NB4 (cell line): Measurements from ENCODE around the gene SIRPB1.
"Not testable (repeated sequence)": the region's sequence is repeated elsewhere in the genome, so short reads cannot be mapped to it uniquely, and the experiment has no call there.

Source experiments
- CTCF ChIP-seq: IDR thresholded peaks from one replicate; pipeline ENCODE4 v1.5.1; 2012; ENCODE audit warnings: low read depth, low read length
- MAX ChIP-seq: IDR thresholded peaks from 2 replicates; pipeline ENCODE4 v1.6.1; 2011; ENCODE audit warnings: low read depth, low read length
- MYC ChIP-seq: IDR thresholded peaks from 2 replicates; pipeline ENCODE4 v1.6.1; 2011; ENCODE audit warnings: low read depth, low read length
- POLR2A ChIP-seq: IDR thresholded peaks from 2 replicates; pipeline ENCODE4 v1.6.1; 2011; ENCODE audit warnings: mild to moderate bottlenecking; ENCODE audit not compliant: insufficient read length; ENCODE audit errors: extremely low read depth

GRCh38 chr20:1608678-1609347 is 11.0 kb downstream of the SIRPB1 start:
- not testable (repeated sequence) for TF ChIP-seq CTCF, POLR2A, MAX, MYC
